PC-9 (cell line): ENCODE results near the gene TCEANC. TPM values are rescaled to one million over a fixed set of nuclear protein-coding genes. Genes with fewer than 3 reads are reported as not detected.
A peak's percentile ranks its signal among the peaks of the same experiment; 100 is the strongest.

Experiments used
- BruUV-seq: library from RNA; stranded (reverse); fragments of 400-500 nt; replicated peaks from 2 replicates; lab custom pipeline; 2021; lab: Mats Ljungman, UMichigan
- CTCF ChIA-PET: fragments of 300-600 bp; sonication (Branson Sonifier 250); formaldehyde crosslinking; loops from one replicate; lab custom pipeline; 2022; ENCODE audit warnings: antibody characterized with exemption; lab: Charles Lee
- POLR2A ChIA-PET: fragments of 300-600 bp; sonication (Branson Sonifier 250); formaldehyde crosslinking; loops from one replicate; lab custom pipeline; 2022; ENCODE audit warnings: antibody characterized with exemption; ENCODE audit not compliant: unreplicated experiment; lab: Charles Lee
- DNase-seq, 2 experiments: peaks; one replicate each; pipeline versions ENCODE4 v3.0.0 to v3.0.0-alpha.2; 2015 to 2022; ENCODE audit warnings: mixed read lengths in 1 of 2
- H2AFZ ChIP-seq: fragments of 200-600 bp; sonication (generic); 2 replicates; pipeline ENCODE4 v1.8.1; 2017; ENCODE audit warnings: antibody characterized with exemption
- H3F3A ChIP-seq: fragments of 200-600 bp; sonication (generic); 2 replicates; pipeline ENCODE4 v1.8.1; 2017; ENCODE audit warnings: antibody characterized with exemption, mild to moderate bottlenecking, low read depth; ENCODE audit not compliant: insufficient read depth
- H3K27ac ChIP-seq: fragments of 200-600 bp; sonication (generic); 2 replicates; pipeline ENCODE4 v1.6.1; 2016; ENCODE audit warnings: mixed run types
- H3K27me3 ChIP-seq: fragments of 200-600 bp; sonication (generic); 2 replicates; pipeline ENCODE4 v1.6.1; 2016; ENCODE audit warnings: low read depth, mixed run types; ENCODE audit not compliant: insufficient read depth
- H3K36me3 ChIP-seq: fragments of 200-600 bp; sonication (generic); 2 replicates; pipeline ENCODE4 v1.6.1; 2016; ENCODE audit warnings: low read depth, mixed run types
- H3K4me1 ChIP-seq: fragments of 200-600 bp; sonication (generic); replicated peaks from 2 replicates; pipeline ENCODE4 v1.6.1; 2016; ENCODE audit warnings: mixed run types; ENCODE audit not compliant: insufficient read depth
- H3K4me2 ChIP-seq: fragments of 200-600 bp; sonication (generic); 2 replicates; pipeline ENCODE4 v1.6.1; 2017; ENCODE audit warnings: mixed run types
- H3K4me3 ChIP-seq: fragments of 200-600 bp; sonication (generic); 2 replicates; pipeline ENCODE4 v1.6.1; 2016; ENCODE audit warnings: mixed run types
- H3K79me2 ChIP-seq: fragments of 200-600 bp; sonication (generic); 2 replicates; pipeline ENCODE4 v1.6.1; 2017; ENCODE audit warnings: low read depth, mixed run types
- H3K9me2 ChIP-seq: fragments of 200-600 bp; sonication (generic); 2 replicates; pipeline ENCODE4 v1.8.1; 2017; ENCODE audit warnings: mild to moderate bottlenecking; ENCODE audit not compliant: insufficient read depth
- H3K9me3 ChIP-seq: fragments of 200-600 bp; sonication (generic); 2 replicates; pipeline ENCODE4 v1.8.1; 2016; ENCODE audit warnings: low read depth; ENCODE audit not compliant: insufficient read depth
- H4K20me1 ChIP-seq: fragments of 200-600 bp; sonication (generic); 2 replicates; pipeline ENCODE4 v1.8.1; 2017; ENCODE audit not compliant: insufficient read depth
- CTCF ChIP-seq: fragments of 200-600 bp; sonication (generic); conservative IDR thresholded peaks from 2 replicates; pipeline ENCODE4 v1.6.1; 2017; ENCODE audit warnings: mixed run types, antibody characterized with exemption, mild to moderate bottlenecking, moderate library complexity
- EZH2 ChIP-seq: fragments of 200-600 bp; sonication (generic); IDR thresholded peaks from 2 replicates; pipeline ENCODE4 v1.8.0; 2017; ENCODE audit warnings: antibody characterized with exemption, low read depth
- intact Hi-C: fragments of 100-400 bp; cut with micrococcal nuclease; formaldehyde crosslinking; loops from one replicate; pipeline ENCODE4 v1.10.0; 2022; ENCODE audit not compliant: unreplicated experiment
- total RNA-seq: library from RNA; stranded (reverse); gene quantifications from 2 replicates; pipeline ENCODE4 v1.2.3, GENCODE V29; 2021

The TCEANC gene
- total RNA-seq, 1 experiment from 2014 or later, result 0.96 TPM

- H3K27me3 ChIP-seq, result no peaks in the 10 kb centered on the region
- H4K20me1 ChIP-seq, result no peaks in the 10 kb centered on the region
- ChIA-PET POLR2A (interaction anchor here (0.7 kb wide), 1 partner anchor 1104 kb away, joined by 6 read pairs; no protein-coding TSS in a partner anchor), CTCF (no interaction called here)
- intact Hi-C loops, result loop anchor here (2.0 kb wide), 2 partner anchors 146 to 376 kb away; partner anchors contain the start of gene GEMIN8
- H2AFZ ChIP-seq, result peak overlapping the region; percentile 71
- H3K79me2 ChIP-seq, result 0 out of 2 replicates have a peak, but pooled peaks cover 5% of the 10 kb centered on the region
- H3F3A ChIP-seq, result peaks cover 22% of the 10 kb centered on the region
- DNase-seq, result peak; percentile 10 to 86
- no peaks in the 10 kb centered on the region for H3K9me2 ChIP-seq
- BruUV-seq, result TSS peak; percentile 50
- H3K4me3 ChIP-seq, result peak overlapping the region; percentile 86
- no peaks in the 10 kb centered on the region for H3K36me3 ChIP-seq
- H3K4me1 ChIP-seq, result peaks cover 19% of the 10 kb centered on the region
- peak overlapping the region; percentile 87 for H3K4me2 ChIP-seq
- TF ChIP-seq CTCF, result no peak
- no peak for TF ChIP-seq EZH2
- peak overlapping the region; percentile 97 for H3K27ac ChIP-seq
- H3K9me3 ChIP-seq, result no peaks in the 10 kb centered on the region
Measured at GRCh38 chrX:13652287-13652793, 601 bp upstream of the TCEANC start.

GRCh38 chrX:13654116-13654515, 1.2 kb downstream of the TCEANC start:
- intact Hi-C loops, result no loop called here
- peak overlapping the region; percentile 97 for H3K27ac ChIP-seq

GRCh38 chrX:13655674-13656073, 2.7 kb downstream of the TCEANC start:
- Histone ChIP-seq H3K4me1 (peaks cover 33% of the 10 kb centered on the region), H3K9me2 (no peaks in the 10 kb centered on the region), H3K36me3 (no peaks in the 10 kb centered on the region), H3F3A (peaks cover 35% of the 10 kb centered on the region), H3K27me3 (no peaks in the 10 kb centered on the region), H3K27ac (no peak overlapping the region), H3K4me3 (no peak overlapping the region), H3K79me2 (0 out of 2 replicates have a peak, but pooled peaks cover 5% of the 10 kb centered on the region), H3K9me3 (no peaks in the 10 kb centered on the region), H4K20me1 (no peaks in the 10 kb centered on the region), H3K4me2 (no peak overlapping the region), H2AFZ (no peak overlapping the region)
- intact Hi-C loops, result no loop called here
- no TSS peak for BruUV-seq
- ChIA-PET CTCF (no interaction called here), POLR2A (no interaction called here)
- no peak for DNase-seq
- TF ChIP-seq EZH2, result no peak
- TF ChIP-seq CTCF, result no peak

More at GRCh38 chrX:13654116-13654515, 1.2 kb downstream of the TCEANC start:
- peaks cover 27% of the 10 kb centered on the region for H3F3A ChIP-seq
- no peaks in the 10 kb centered on the region for H3K9me2 ChIP-seq
- no peaks in the 10 kb centered on the region for H3K27me3 ChIP-seq
- H3K4me2 ChIP-seq, result peak overlapping the region; percentile 93
- CTCF ChIA-PET, result no interaction called here
- 0 out of 2 replicates have a peak, but pooled peaks cover 5% of the 10 kb centered on the region for H3K79me2 ChIP-seq
- BruUV-seq, result no TSS peak
- no peak for DNase-seq
- peak overlapping the region; percentile 86 for H3K4me3 ChIP-seq
- no peaks in the 10 kb centered on the region for H3K36me3 ChIP-seq
- peak overlapping the region; percentile 76; the same call in 1 of the 2 replicates for H2AFZ ChIP-seq
- TF ChIP-seq EZH2, result no peak
- no peak for TF ChIP-seq CTCF
- no peaks in the 10 kb centered on the region for H4K20me1 ChIP-seq
- no peaks in the 10 kb centered on the region for H3K9me3 ChIP-seq
- peaks cover 23% of the 10 kb centered on the region for H3K4me1 ChIP-seq
- POLR2A ChIA-PET, result no interaction called here
